GM19023 (cell line): ENCODE data around the gene ARL14.

ENCODE experiments used
- ATAC-seq: cut with Tn5 transposase; IDR thresholded peaks from one replicate; pipeline ENCODE4 v1.9.1; 2021; ENCODE audit warnings: mild to moderate bottlenecking, moderate library complexity; ENCODE audit not compliant: unreplicated experiment

ARL14 gene

DNA sequence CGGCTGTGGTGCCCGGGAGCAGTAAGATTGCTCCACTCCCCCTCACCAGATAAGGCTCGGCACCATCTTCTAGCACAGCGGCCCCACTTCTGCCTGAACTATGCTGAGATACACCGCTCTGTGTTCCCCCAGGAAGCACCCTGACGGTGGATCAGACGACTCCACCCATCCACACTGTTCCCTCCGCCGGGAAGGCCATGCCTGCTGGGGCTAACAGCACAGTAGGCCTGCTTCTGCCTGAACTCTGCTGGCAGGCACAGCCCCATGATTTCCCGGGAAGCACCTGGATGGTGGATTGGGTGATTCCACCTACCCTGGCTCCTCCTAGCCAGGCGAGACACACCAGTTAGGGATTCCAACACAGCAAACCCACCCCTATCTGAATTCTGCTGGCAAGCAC, 42.8 kb downstream of the ARL14 start:
- peak; percentile 25 for ATAC-seq

DNA sequence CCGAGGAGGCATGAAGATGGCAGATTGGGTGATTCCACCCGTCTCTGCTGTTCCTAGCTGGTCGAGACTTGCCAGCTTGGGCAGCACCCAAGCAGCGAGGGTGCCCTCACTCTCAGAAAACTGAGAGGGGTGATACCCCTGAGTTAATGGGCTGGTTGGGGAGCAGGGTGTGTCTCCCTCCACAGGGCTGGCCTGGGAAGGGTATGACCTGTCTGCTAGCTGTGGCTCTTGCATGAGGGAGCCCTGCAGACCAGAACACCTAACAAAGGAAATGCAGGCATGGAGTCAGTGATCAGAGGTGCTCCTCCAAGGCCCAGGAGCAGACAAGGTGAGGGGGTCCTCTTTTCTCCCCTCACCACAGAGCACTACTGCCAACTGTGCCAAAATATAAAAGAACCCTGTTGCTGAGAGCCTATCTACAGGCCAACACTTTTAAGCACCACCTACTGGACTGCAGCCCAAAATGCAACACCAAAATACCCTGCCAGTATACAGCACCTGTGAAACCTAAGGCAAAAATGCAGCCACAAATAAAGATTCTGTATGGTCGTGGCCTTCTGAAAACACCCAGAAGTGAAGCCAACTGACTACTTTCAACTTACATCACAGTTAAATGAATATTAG, 43.3 kb downstream of the ARL14 start:
- ATAC-seq = peak; percentile 66

DNA sequence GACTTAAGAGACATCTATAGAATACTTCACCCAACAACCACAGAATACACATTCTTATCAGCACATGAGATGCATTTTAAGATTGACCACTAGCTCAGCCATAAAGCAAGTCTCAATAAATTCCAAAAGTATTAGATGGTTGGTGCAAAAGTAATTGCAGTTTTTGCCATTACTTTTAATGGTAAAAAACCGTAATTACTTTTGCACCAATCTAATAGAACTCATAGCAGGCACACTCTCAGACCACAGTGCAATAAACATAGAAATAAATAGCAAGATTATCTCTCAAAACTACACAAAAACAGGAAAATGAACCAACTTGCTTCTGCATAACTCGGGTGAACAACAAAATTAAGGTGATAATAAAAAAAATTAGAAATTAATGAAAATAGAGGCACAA, 45.4 kb downstream of the ARL14 start:
- no peak for ATAC-seq

DNA sequence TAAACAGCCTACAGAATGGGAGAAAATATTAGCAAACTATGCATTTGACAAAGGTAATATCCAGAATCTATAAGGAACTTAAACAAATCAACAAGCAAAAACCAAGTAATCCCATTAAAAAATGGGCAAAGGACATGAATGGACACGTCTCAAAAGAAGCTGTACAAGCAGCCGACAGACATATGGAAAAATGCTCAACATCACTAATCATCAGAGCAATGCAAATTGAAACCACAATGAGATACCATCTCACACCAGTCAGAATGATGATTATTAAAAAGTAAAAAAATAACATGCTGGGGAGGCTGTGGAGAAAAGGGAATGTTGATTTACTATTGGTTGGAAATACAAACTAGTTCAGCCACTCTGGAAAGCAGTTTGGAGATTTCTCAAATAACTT, 48.4 kb downstream of the ARL14 start:
- ATAC-seq = no peak
